ENCODE data around the gene SLC22A12.
A peak's percentile ranks its signal among the peaks of the same experiment; 100 is the strongest.

DNA sequence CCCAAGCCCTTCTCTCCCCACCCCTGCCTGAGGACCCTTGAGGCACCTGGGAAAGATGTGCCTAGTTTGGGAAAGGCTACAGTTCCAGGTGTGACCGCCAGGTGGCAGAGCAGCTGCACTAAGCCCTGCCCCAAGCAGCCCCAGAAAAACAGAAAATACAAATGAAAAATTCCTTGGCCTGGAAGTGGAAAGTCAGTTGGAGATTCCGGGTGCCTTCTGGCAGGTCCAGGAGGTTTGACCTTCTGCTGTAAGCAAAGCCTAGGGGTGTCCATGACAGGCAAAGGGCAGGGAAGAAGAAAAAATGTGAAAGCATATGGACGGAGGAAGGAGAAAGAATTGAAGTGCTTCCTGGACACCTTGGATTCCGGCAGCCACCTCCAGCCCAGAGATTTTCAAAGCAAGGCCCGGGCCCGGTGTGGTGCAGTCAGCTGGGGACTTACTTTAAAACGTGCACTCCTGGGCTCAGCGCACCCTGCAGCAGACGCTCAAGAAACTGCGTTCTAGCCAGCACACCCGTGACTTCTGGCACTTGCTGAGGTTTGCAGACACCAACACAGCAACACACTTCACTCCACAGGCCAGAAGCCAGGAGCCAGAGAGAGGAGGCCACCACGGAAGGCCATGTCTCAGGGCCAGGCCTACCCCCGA is 37.3 kb upstream of the SLC22A12 start:
- TF ChIP-seq CTCF (IDR thresholded peaks at IDR 0.05) (peak; percentile 83 to 98 (median 91)), POLR2A (IDR thresholded peaks at IDR 0.05) (no peak)
